ENCODE measurements around the gene CCDC174.

GRCh38 chr3:14602804-14603644 is 48.5 kb upstream of the CCDC174 start:
- TF ChIP-seq, protein P1, sequence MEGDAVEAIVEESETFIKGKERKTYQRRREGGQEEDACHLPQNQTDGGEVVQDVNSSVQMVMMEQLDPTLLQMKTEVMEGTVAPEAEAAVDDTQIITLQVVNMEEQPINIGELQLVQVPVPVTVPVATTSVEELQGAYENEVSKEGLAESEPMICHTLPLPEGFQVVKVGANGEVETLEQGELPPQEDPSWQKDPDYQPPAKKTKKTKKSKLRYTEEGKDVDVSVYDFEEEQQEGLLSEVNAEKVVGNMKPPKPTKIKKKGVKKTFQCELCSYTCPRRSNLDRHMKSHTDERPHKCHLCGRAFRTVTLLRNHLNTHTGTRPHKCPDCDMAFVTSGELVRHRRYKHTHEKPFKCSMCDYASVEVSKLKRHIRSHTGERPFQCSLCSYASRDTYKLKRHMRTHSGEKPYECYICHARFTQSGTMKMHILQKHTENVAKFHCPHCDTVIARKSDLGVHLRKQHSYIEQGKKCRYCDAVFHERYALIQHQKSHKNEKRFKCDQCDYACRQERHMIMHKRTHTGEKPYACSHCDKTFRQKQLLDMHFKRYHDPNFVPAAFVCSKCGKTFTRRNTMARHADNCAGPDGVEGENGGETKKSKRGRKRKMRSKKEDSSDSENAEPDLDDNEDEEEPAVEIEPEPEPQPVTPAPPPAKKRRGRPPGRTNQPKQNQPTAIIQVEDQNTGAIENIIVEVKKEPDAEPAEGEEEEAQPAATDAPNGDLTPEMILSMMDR (IDR thresholded peaks at IDR 0.05): no peak
- no peak for TF ChIP-seq POLR2A (IDR thresholded peaks at IDR 0.05)

All from heart left ventricle (tissue), 13 donors.